Loucy (cell line): ENCODE results near the gene EME1.

Experiments used
- EZH2phosphoT487 ChIP-seq: fragments of 200-600 bp; IDR thresholded peaks from 2 replicates; pipeline ENCODE4 v1.6.1; 2018; ENCODE audit warnings: antibody characterized with exemption, mild to moderate bottlenecking, moderate library complexity, borderline replicate concordance
- TF ChIP-seq, protein P1 (sequence below): fragments of 200-600 bp; sonication (generic); conservative IDR thresholded peaks from 2 replicates; pipeline ENCODE4 v1.5.1; 2014; ENCODE audit warnings: mild to moderate bottlenecking, antibody characterized with exemption, low read length

DNA sequence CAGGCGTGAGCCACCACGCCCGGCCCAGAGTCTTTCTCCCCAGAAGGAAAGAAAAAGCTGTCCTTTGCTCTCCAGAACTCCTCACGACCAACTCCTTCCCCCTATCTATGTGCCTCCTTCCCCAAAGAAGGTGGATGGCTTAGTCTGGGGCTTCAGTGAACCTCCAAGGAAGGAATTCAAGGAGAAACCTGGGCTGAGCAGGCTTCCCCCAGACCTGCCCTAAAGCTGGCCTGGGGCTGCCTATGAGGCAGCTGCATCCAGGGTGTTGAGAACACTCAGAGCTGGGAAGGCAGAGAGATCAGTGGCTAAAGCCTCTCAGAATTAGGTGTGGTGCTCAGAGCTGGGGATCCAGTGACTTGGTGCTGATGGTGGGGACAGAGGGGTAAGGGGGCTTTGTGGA lies 56.8 kb downstream of the EME1 start:
- TF ChIP-seq, protein P1, sequence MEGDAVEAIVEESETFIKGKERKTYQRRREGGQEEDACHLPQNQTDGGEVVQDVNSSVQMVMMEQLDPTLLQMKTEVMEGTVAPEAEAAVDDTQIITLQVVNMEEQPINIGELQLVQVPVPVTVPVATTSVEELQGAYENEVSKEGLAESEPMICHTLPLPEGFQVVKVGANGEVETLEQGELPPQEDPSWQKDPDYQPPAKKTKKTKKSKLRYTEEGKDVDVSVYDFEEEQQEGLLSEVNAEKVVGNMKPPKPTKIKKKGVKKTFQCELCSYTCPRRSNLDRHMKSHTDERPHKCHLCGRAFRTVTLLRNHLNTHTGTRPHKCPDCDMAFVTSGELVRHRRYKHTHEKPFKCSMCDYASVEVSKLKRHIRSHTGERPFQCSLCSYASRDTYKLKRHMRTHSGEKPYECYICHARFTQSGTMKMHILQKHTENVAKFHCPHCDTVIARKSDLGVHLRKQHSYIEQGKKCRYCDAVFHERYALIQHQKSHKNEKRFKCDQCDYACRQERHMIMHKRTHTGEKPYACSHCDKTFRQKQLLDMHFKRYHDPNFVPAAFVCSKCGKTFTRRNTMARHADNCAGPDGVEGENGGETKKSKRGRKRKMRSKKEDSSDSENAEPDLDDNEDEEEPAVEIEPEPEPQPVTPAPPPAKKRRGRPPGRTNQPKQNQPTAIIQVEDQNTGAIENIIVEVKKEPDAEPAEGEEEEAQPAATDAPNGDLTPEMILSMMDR = no peak
- TF ChIP-seq EZH2phosphoT487 = no peak
